A549 (cell line): ENCODE data around the gene HCRTR1. TPM values are rescaled to one million over a fixed set of nuclear protein-coding genes. Genes with fewer than 3 reads are reported as not detected.

Experiments
- ATAC-seq, 2 experiments: fragments of 200-7000 bp in 1 of 2; fragments of >200 bp in 1 of 2; cut with Nextera tagmentation in 1 of 2; cut with Tn5 transposase in 1 of 2; 3 replicates each; pipeline versions ENCODE4 v1.8.0 to v1.9.1; 2018 to 2020; ENCODE audit warnings: mild to moderate bottlenecking in 1 of 2, moderate library complexity in 1 of 2
- CTCF ChIA-PET: fragments of 300-600 bp; sonication (Branson Sonifier 250); formaldehyde crosslinking; extraction: SDS; loops from one replicate; lab custom pipeline; 2021; ENCODE audit warnings: antibody characterized with exemption, inconsistent platforms; lab: Yijun Ruan, JAX
- POLR2A ChIA-PET: fragments of 350-600 bp; formaldehyde crosslinking; extraction: SDS; loops from one replicate; lab custom pipeline; 2021; ENCODE audit warnings: antibody characterized with exemption, inconsistent platforms; lab: Yijun Ruan, JAX
- DNase-seq, 2 experiments: peaks; one replicate each; pipeline versions ENCODE4 v3.0.0 to v3.0.0-alpha.2; 2011 to 2016; ENCODE audit warnings: low read depth in 1 of 2, low spot score in 1 of 2
- FAIRE-seq: peaks from 2 replicates; lab custom pipeline; 2011; peaks lifted over from hg19 to GRCh38; lab: Jason Lieb, UNC
- H3K27ac ChIP-seq, 2 experiments: fragments of >200 bp; sonication (Bioruptor Twin); formaldehyde crosslinking; 3 replicates each; pipeline ENCODE4 v1.5.1; 2016 to 2017
- H3K4me1 ChIP-seq: fragments of >200 bp; sonication (Bioruptor Twin); formaldehyde crosslinking; 3 replicates; pipeline ENCODE4 v1.6.1; 2016
- H3K4me2 ChIP-seq: fragments of >200 bp; sonication (Bioruptor Twin); formaldehyde crosslinking; 3 replicates; pipeline ENCODE4 v1.6.1; 2016
- H3K4me3 ChIP-seq: fragments of >200 bp; sonication (Bioruptor Twin); formaldehyde crosslinking; 3 replicates; pipeline ENCODE4 v1.5.1; 2016
- H3K9me3 ChIP-seq: fragments of >200 bp; sonication (Bioruptor Twin); formaldehyde crosslinking; 3 replicates; pipeline ENCODE4 v1.6.1; 2016
- ATOH8 ChIP-seq: fragments of 250-450 bp; sonication (Bioruptor Pico); IDR thresholded peaks from 2 replicates; pipeline ENCODE4 v1.5.0; 2020; ENCODE audit warnings: low read depth, mild to moderate bottlenecking, moderate library complexity
- CBX2 ChIP-seq: fragments of 200-600 bp; sonication (generic); IDR thresholded peaks from 2 replicates; pipeline ENCODE4 v1.6.1; 2016; ENCODE audit warnings: low read depth, mild to moderate bottlenecking, borderline replicate concordance
- CTCF ChIP-seq: fragments of >200 bp; sonication (Bioruptor Twin); formaldehyde crosslinking; IDR thresholded peaks from 3 replicates; pipeline ENCODE4 v1.5.1; 2016
- E2F6 ChIP-seq: IDR thresholded peaks from 2 replicates; pipeline ENCODE4 v1.6.1; 2012; ENCODE audit warnings: low read depth, borderline replicate concordance
- EHF ChIP-seq: fragments of 250-450 bp; sonication (Bioruptor Pico); IDR thresholded peaks from 2 replicates; pipeline ENCODE4 v1.5.0; 2020; ENCODE audit warnings: mild to moderate bottlenecking
- EHMT2 ChIP-seq: fragments of 200-600 bp; sonication (generic); IDR thresholded peaks from 2 replicates; pipeline ENCODE4 v1.6.1; 2016; ENCODE audit warnings: antibody characterized with exemption, low read depth, mild to moderate bottlenecking, moderate library complexity
- ELK1 ChIP-seq: fragments of 150-350 bp; IDR thresholded peaks from 2 replicates; pipeline ENCODE4 v1.6.1; 2014; ENCODE audit warnings: low read depth, mild to moderate bottlenecking, low read length
- EP300 ChIP-seq, 2 experiments: fragments of >200 bp; sonication (Bioruptor Twin); formaldehyde crosslinking; IDR thresholded peaks; 2 replicates in 1 of 2; 3 replicates in 1 of 2; pipeline ENCODE4 v1.6.1; 2016 to 2017
- FOSB ChIP-seq: fragments of 250-450 bp; sonication (Bioruptor Pico); IDR thresholded peaks from 2 replicates; pipeline ENCODE4 v1.5.0; 2020; ENCODE audit warnings: mild to moderate bottlenecking, moderate library complexity
- FOSL2 ChIP-seq, 2 experiments: fragments of 450-650 bp in 1 of 2; fragments of >200 bp in 1 of 2; sonication (Bioruptor Twin) in 1 of 2; formaldehyde crosslinking; IDR thresholded peaks; 2 replicates each; pipeline versions ENCODE4 v1.5.0 to v1.6.1; 2016 to 2020; ENCODE audit warnings: mild to moderate bottlenecking in 1 of 2, moderate library complexity in 1 of 2
- FOXS1 ChIP-seq: fragments of 250-450 bp; sonication (Bioruptor Pico); IDR thresholded peaks from 2 replicates; pipeline ENCODE4 v1.5.0; 2020; ENCODE audit warnings: mild to moderate bottlenecking, moderate library complexity
- GATA3 ChIP-seq: IDR thresholded peaks from 2 replicates; pipeline ENCODE4 v1.6.1; 2012; ENCODE audit warnings: borderline replicate concordance
- HEYL ChIP-seq: fragments of 250-450 bp; sonication (Bioruptor Pico); IDR thresholded peaks from 2 replicates; pipeline ENCODE4 v1.8.0; 2021; ENCODE audit warnings: mild to moderate bottlenecking, moderate library complexity
- HMGXB4 ChIP-seq: fragments of 250-450 bp; sonication (Bioruptor Pico); IDR thresholded peaks from 2 replicates; pipeline ENCODE4 v1.5.0; 2021; ENCODE audit warnings: mild to moderate bottlenecking, moderate library complexity, borderline replicate concordance
- HOXB13 ChIP-seq: fragments of 250-450 bp; sonication (Bioruptor Pico); IDR thresholded peaks from 2 replicates; pipeline ENCODE4 v1.5.0; 2020; ENCODE audit warnings: low read depth, mild to moderate bottlenecking, moderate library complexity
- KDM1A ChIP-seq: fragments of 200-600 bp; sonication (generic); IDR thresholded peaks from 2 replicates; pipeline ENCODE4 v1.6.1; 2016; ENCODE audit warnings: low read depth, mild to moderate bottlenecking
- KDM5A ChIP-seq: fragments of 200-600 bp; sonication (generic); IDR thresholded peaks from 2 replicates; pipeline ENCODE4 v1.6.1; 2016; ENCODE audit warnings: antibody characterized with exemption, mild to moderate bottlenecking
- MAFK ChIP-seq: fragments of 450-650 bp; IDR thresholded peaks from 2 replicates; pipeline ENCODE4 v1.6.1; 2014; ENCODE audit not compliant: partially characterized antibody
- MYC ChIP-seq: IDR thresholded peaks from 2 replicates; pipeline ENCODE4 v1.6.1; 2012; ENCODE audit warnings: mild to moderate bottlenecking, inconsistent platforms, low read length, improper control_type of control experiment, borderline replicate concordance
- POLR2AphosphoS2 ChIP-seq: conservative IDR thresholded peaks from 2 replicates; pipeline ENCODE4 v1.6.1; 2012; ENCODE audit warnings: low read length, improper control_type of control experiment, inconsistent platforms
- RAD21 ChIP-seq, 2 experiments: fragments of >200 bp in 1 of 2; sonication (Bioruptor Twin) in 1 of 2; formaldehyde crosslinking in 1 of 2; IDR thresholded peaks in 1 of 2; conservative IDR thresholded peaks in 1 of 2; 2 replicates in 1 of 2; 3 replicates in 1 of 2; pipeline ENCODE4 v1.6.1; 2012 to 2018; ENCODE audit warnings: inconsistent platforms in 1 of 2
- RCOR1 ChIP-seq: fragments of 150-350 bp; IDR thresholded peaks from 2 replicates; pipeline ENCODE4 v1.6.1; 2014; ENCODE audit warnings: antibody characterized with exemption, low read length, low read depth
- RFX5 ChIP-seq: fragments of 450-650 bp; IDR thresholded peaks from 2 replicates; pipeline ENCODE4 v1.7.1; 2014; ENCODE audit warnings: antibody characterized with exemption, mild to moderate bottlenecking, moderate library complexity
- RNF2 ChIP-seq: fragments of 200-600 bp; sonication (generic); IDR thresholded peaks from 2 replicates; pipeline ENCODE4 v1.6.1; 2016; ENCODE audit warnings: low read depth, mild to moderate bottlenecking, antibody characterized with exemption, moderate library complexity, borderline replicate concordance
- USF2 ChIP-seq: fragments of 450-650 bp; IDR thresholded peaks from 2 replicates; pipeline ENCODE4 v1.6.1; 2014; ENCODE audit warnings: antibody characterized with exemption
- ZFP36 ChIP-seq: fragments of 450-650 bp; IDR thresholded peaks from 2 replicates; pipeline ENCODE4 v1.6.1; 2014; ENCODE audit warnings: borderline replicate concordance; ENCODE audit not compliant: partially characterized antibody
- ZNF302 ChIP-seq: fragments of 250-450 bp; sonication (Bioruptor Pico); IDR thresholded peaks from 2 replicates; pipeline ENCODE4 v1.9.0; 2021; ENCODE audit warnings: inconsistent platforms, mild to moderate bottlenecking, moderate library complexity
- WGBS: methylation state at CpG from one replicate; pipeline ENCODE4 v1.1.6; 2017; ENCODE audit errors: missing lambda C conversion rate; 5-methylcytosine and 5-hydroxymethylcytosine counted together
- polyA plus RNA-seq, 4 experiments: library from polyadenylated mRNA; depleted of rRNA in 3 of 4; stranded (reverse); fragments of >200 nt; fragmentation: RNase III in 1 of 4; extraction: RNeasy Plus Mini Kit Qiagen cat#74134 plus additional on column Dnase treatment in 1 of 4; gene quantifications; 2 replicates in 3 of 4; 3 replicates in 1 of 4; pipeline ENCODE4 v1.2.3, GENCODE V29; 2011 to 2017

HCRTR1 gene
- polyA plus RNA-seq, 2 of the 4 experiments (the other 2 are of a cell fraction): not detected

- no peak overlapping the region for H3K4me3 ChIP-seq
- TF ChIP-seq ATOH8 (CRISPR knock-in tag): no peak
- no peak for TF ChIP-seq FOXS1 (CRISPR knock-in tag)
- no peak for TF ChIP-seq ELK1
- TF ChIP-seq KDM1A: no peak
- no peak for TF ChIP-seq ZFP36
- TF ChIP-seq EP300 (IDR thresholded peaks at IDR 0.05): no peak
- no peak for TF ChIP-seq MYC
- no peak for TF ChIP-seq MAFK
- TF ChIP-seq EHF (CRISPR knock-in tag): no peak
- no peak for TF ChIP-seq GATA3
- TF ChIP-seq HOXB13 (CRISPR knock-in tag): no peak
- no peak for TF ChIP-seq HMGXB4
- TF ChIP-seq RNF2: no peak
- TF ChIP-seq E2F6: no peak
- TF ChIP-seq CBX2: no peak
- TF ChIP-seq, all 56 proteins: peak for 0
- CTCF ChIA-PET: interaction anchor here (0.8 to 5.6 kb wide), 4 partner anchors 8 to 33 kb away, joined by 3 to 29 read pairs (median 3); no protein-coding TSS in a partner anchor
- POLR2A ChIA-PET: no interaction called here
- DNase-seq (no peak), ATAC-seq (no peak), FAIRE-seq (no peak)
- H3K4me1 ChIP-seq: no peaks in the 10 kb centered on the region
- H3K9me3 ChIP-seq: no peaks in the 10 kb centered on the region
- no peak overlapping the region for H3K4me2 ChIP-seq
- 79% methylated on average over 11 of the region's 13 CpGs for WGBS
- no peak overlapping the region for H3K27ac ChIP-seq
Measured at GRCh38 chr1:31627301-31627929, 9.9 kb downstream of the HCRTR1 start.

GRCh38 chr1:31627930-31628559 lies 10.6 kb downstream of the HCRTR1 start:
- no peaks in the 10 kb centered on the region for H3K4me1 ChIP-seq
- CTCF ChIA-PET: interaction anchor here (0.8 to 5.6 kb wide), 3 partner anchors 10 to 33 kb away, joined by 3 to 29 read pairs (median 3); no protein-coding TSS in a partner anchor
- 88% methylated on average over 8 of the region's 11 CpGs for WGBS
- no peak overlapping the region for H3K4me2 ChIP-seq
- no peak overlapping the region for H3K27ac ChIP-seq
- no peak for ATAC-seq
- POLR2A ChIA-PET: no interaction called here
- H3K9me3 ChIP-seq: no peaks in the 10 kb centered on the region
- TF ChIP-seq EHMT2: no peak
- no peak for TF ChIP-seq CTCF
- no peak for TF ChIP-seq FOSB (CRISPR knock-in tag)
- no peak for TF ChIP-seq POLR2AphosphoS2
- no peak for TF ChIP-seq KDM5A
- no peak for TF ChIP-seq RAD21 (conservative IDR thresholded peaks at IDR 0.05 in 1 of 2, IDR thresholded peaks at IDR 0.05 in 1 of 2)
- TF ChIP-seq HEYL (CRISPR knock-in tag): no peak
- no peak for TF ChIP-seq HOXB13 (CRISPR knock-in tag)
- TF ChIP-seq FOSL2 (IDR thresholded peaks at IDR 0.05): no peak
- TF ChIP-seq FOSL2 (CRISPR knock-in tag; IDR thresholded peaks at IDR 0.05): no peak
- TF ChIP-seq CBX2: no peak
- no peak for TF ChIP-seq ZNF302
- TF ChIP-seq USF2: no peak
- no peak for TF ChIP-seq ZFP36
- TF ChIP-seq RFX5: no peak
- TF ChIP-seq RCOR1: no peak
- TF ChIP-seq, all 56 proteins: peak for 0
- FAIRE-seq: no peak
- no peak for DNase-seq
- no peak overlapping the region for H3K4me3 ChIP-seq
